ENCODE data around the gene SMARCD1.

DNA sequence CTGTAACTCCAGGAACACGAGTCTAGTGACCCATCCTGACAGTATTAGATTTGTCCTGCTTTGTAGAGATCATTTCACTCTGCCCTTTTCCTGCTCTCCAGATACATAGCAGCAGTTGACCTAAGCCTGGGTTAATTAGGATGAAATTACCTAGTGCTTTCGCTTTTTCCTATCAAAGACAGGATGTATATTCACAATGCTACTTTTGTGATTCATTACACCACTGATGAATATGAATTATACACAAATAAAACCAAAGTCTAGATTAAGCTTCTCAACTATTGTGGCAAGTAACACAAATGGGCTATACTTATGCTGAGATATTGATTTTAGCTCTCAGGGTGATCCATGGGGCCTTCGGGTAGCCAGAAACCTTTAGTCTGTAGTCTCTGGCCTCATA, 64.2 kb downstream of the SMARCD1 start:
- TF ChIP-seq CTCF (IDR thresholded peaks at IDR 0.05) (no peak), POLR2A (IDR thresholded peaks at IDR 0.05) (no peak)
